Neural progenitor cell (in vitro differentiated cells): Measurements from ENCODE around the gene DHRS4.
"Not testable (repeated sequence)": the region's sequence is repeated elsewhere in the genome, so short reads cannot be mapped to it uniquely, and the experiment has no call there.

Source experiments
- CTCF ChIP-seq: fragments of 200-600 bp; sonication (generic); IDR thresholded peaks from 2 replicates; pipeline ENCODE4 v1.5.1; 2017; ENCODE audit warnings: antibody characterized with exemption, mild to moderate bottlenecking
- EZH2 ChIP-seq: fragments of 200-600 bp; sonication (generic); IDR thresholded peaks from 2 replicates; pipeline ENCODE4 v1.6.1; 2017; ENCODE audit warnings: antibody characterized with exemption, mild to moderate bottlenecking, moderate library complexity
- EZH2phosphoT487 ChIP-seq: fragments of 200-600 bp; sonication (generic); IDR thresholded peaks from 2 replicates; pipeline ENCODE4 v1.6.1; 2017; ENCODE audit warnings: antibody characterized with exemption

GRCh38 chr14:23977208-23977607 lies 23.6 kb downstream of the DHRS4 start:
- TF ChIP-seq CTCF, EZH2phosphoT487, EZH2: not testable (repeated sequence)
